LNCAP (cell line): ENCODE results near the gene STT3B.

ENCODE experiments used
- TF ChIP-seq, protein P1 (sequence below): fragments of 450-650 bp; IDR thresholded peaks from 2 replicates; pipeline ENCODE4 v1.5.1; 2017; ENCODE audit warnings: mild to moderate bottlenecking

STT3B gene

DNA sequence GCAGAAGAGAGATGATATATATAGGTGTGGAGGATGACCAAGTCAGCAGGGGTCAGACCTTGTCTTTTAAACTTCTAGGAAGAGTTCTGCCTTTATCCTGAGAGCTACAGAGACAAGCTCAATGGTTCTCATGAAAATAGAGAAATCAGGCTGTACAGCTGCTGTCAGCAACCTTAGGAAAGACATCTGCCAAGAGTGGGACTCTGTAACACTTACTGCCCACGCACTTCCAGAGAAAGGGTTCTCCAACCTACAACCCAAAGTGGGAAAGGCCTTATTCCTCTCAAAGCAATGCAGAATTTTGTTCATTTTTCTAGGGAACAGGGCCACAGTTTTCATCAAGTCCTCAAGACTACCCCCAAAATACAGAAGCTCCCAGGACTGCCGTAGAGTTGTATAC, 138.7 kb downstream of the STT3B start:
- TF ChIP-seq, protein P1, sequence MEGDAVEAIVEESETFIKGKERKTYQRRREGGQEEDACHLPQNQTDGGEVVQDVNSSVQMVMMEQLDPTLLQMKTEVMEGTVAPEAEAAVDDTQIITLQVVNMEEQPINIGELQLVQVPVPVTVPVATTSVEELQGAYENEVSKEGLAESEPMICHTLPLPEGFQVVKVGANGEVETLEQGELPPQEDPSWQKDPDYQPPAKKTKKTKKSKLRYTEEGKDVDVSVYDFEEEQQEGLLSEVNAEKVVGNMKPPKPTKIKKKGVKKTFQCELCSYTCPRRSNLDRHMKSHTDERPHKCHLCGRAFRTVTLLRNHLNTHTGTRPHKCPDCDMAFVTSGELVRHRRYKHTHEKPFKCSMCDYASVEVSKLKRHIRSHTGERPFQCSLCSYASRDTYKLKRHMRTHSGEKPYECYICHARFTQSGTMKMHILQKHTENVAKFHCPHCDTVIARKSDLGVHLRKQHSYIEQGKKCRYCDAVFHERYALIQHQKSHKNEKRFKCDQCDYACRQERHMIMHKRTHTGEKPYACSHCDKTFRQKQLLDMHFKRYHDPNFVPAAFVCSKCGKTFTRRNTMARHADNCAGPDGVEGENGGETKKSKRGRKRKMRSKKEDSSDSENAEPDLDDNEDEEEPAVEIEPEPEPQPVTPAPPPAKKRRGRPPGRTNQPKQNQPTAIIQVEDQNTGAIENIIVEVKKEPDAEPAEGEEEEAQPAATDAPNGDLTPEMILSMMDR: no peak

DNA sequence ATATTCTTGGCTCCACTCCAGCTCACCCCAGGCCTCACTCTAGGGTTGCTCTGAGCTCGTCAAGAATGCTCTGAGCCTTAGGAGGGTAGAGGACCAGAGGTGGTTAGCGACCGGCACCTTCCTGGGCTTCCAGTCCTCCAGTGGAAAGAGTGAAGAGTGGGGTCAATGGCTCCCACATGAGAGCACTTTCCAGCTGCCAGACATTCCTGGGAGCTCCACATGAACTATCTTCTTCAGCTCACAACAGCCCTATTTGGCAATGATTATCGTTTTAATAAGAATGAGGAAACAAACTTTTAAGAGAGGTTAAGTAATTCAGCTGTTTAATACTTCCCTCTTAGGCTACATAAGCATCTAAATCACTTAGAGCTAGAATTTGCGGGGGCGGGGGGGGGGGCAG, 139.3 kb downstream of the STT3B start:
- TF ChIP-seq, protein P1: no peak

DNA sequence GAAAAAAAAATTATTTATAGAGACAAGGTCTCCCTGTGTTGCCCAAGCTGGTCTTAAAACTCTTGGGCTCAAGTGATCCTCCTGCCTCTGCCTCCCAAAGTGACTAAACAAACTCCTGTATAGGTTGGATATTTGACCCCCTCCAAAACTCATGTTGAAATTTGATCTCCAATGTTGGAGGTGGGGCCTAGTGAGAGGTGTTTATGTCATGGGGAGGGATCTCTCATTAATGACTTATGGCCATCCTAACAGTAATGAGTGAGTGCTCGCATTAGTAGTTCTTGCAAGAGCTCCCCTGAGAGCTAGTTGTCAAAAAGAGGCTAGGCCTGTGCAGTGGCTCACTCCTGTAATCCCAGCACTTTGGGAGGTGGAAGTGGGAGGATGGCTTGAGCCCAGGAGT, 141.2 kb downstream of the STT3B start:
- TF ChIP-seq, protein P1: no peak

DNA sequence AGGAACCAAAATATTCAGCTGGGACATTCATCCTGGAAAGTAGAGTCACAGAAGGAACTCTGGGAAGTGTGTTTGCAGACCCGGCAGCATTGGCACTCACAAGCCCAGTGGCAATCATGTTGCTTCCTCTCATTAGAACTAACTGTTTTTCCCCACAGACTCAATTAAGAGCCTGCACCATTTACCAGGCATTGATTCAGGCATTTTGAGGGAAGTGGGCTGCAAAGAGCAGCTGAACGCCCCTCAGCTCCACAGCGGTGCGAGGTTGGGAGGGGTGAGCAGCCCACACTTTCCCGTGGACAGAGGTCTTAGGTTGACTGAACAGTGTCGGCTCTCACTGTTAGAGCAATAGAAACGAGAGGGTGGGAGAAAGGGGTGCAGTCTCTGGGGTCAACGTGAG, 143.8 kb downstream of the STT3B start:
- TF ChIP-seq, protein P1: no peak

DNA sequence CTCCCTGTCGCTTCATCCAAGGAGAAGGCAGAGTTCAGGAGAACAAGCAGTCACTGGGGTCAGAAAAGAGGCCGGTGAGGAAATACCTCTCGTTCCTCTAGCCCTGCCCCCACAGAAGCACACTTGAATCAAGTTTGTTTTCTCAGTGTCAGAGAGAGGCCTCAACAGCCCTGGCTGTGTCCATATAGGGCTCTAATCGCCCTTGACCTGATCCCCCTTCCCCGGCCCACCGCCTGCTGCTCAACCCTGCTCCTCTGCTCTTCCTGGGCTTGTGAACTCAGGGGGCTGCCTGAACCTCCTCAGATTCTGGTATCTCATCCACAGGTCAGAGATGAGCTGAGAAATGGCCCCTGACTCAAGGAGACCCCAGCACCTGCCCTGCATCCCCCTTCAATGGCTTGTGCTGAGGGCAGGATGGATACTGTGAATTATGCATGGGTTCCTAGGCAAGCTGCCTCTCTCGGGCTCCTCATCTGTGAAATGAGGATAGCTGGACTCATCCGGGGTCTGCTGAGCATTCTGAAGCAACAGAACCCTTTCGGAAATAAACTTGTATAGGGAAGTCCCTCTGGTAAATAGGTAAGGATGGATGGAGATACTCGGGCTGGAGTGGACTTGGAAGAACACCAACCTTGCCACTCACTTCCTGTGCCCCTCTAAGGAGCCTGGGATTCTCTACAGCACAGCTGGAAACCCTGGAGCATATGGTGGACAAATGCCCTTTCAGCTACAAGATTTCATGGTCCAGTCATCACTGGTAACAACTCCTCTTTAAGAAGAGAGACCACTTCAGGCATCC, 147.5 kb downstream of the STT3B start:
- TF ChIP-seq, protein P1: no peak
